Spinal cord (tissue), 10 donors: ENCODE data around the gene THSD4. TPM values are rescaled to one million over a fixed set of nuclear protein-coding genes. Genes with fewer than 3 reads are reported as not detected.

Experiments used
- DNase-seq, 6 donors: peaks; one replicate each; pipeline versions ENCODE4 v3.0.0 to v3.0.0-alpha.2; 2013 to 2015; ENCODE audit warnings: low spot score in 6 of 6, low read depth in 4 of 6
- H3K27ac ChIP-seq: one replicate; pipeline ENCODE4 v1.5.1; 2013; ENCODE audit warnings: low read depth, low read length, control low read depth
- H3K27me3 ChIP-seq: one replicate; pipeline ENCODE4 v1.6.1; 2013; ENCODE audit warnings: low read length; ENCODE audit not compliant: control insufficient read depth, insufficient read depth
- H3K36me3 ChIP-seq: one replicate; pipeline ENCODE4 v1.6.1; 2013; ENCODE audit warnings: low read length; ENCODE audit not compliant: control insufficient read depth, insufficient read depth
- H3K4me1 ChIP-seq: one replicate; pipeline ENCODE4 v1.6.1; 2013; ENCODE audit warnings: low read length; ENCODE audit not compliant: control insufficient read depth, insufficient read depth
- H3K4me3 ChIP-seq: one replicate; pipeline ENCODE4 v1.5.1; 2013; ENCODE audit warnings: low read depth, low read length, control low read depth
- H3K9me3 ChIP-seq: one replicate; pipeline ENCODE4 v1.6.1; 2013; ENCODE audit warnings: low read length; ENCODE audit not compliant: control insufficient read depth, insufficient read depth
- WGBS: methylation state at CpG from one replicate; pipeline ENCODE4 v1.1.5; 2013; ENCODE audit warnings: missing lambda C conversion rate; ENCODE audit not compliant: insufficient coverage; 5-methylcytosine and 5-hydroxymethylcytosine counted together
- polyA plus RNA-seq, 2 donors: library from polyadenylated mRNA; unstranded; fragments of 120-200 nt; gene quantifications; one replicate each; pipeline ENCODE4 v1.2.1, GENCODE V29; 2013; ENCODE audit not compliant: insufficient read length in 2 of 2
- total RNA-seq, 2 donors: library from RNA; depleted of rRNA in 1 of 2; stranded (reverse); fragments of 120-200 nt in 1 of 2; fragments of >200 nt in 1 of 2; gene quantifications; one replicate each; pipeline versions ENCODE4 v1.2.3 to v1.2.4, GENCODE V29; 2013 to 2014
- donor health status: healthy.

The THSD4 gene
- total and polyA plus RNA-seq, 4 donors, result 18.2 to 127 (median 63.2) TPM

DNA sequence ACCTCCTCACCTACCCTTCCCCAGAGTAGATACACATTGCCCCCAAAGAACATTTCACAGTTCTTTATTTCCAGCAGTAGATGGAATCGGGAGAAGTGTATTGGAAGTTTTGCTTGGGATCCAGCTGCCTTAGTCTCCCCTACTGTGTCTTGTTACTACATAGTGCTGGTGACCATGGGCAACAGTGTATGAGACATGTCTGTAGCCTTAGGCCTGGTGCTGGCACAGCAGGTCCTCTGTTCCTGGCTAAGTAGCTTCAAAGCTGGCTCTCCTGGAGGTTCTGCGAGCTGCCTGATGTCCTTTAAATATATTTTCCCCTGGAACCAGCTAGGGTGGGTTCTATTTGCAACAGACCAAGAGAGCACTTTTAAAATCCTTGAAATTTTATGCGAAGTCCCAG is 174.7 kb downstream of the THSD4 start:
- no peak for DNase-seq
- Histone ChIP-seq H3K27ac (no peak overlapping the region), H3K4me3 (no peak overlapping the region), H3K27me3 (no peaks in the 10 kb centered on the region), H3K4me1 (no peaks in the 10 kb centered on the region), H3K36me3 (no peaks in the 10 kb centered on the region), H3K9me3 (no peaks in the 10 kb centered on the region)
- WGBS, result no CpG with 5 or more reads among the region's 3 CpGs

DNA sequence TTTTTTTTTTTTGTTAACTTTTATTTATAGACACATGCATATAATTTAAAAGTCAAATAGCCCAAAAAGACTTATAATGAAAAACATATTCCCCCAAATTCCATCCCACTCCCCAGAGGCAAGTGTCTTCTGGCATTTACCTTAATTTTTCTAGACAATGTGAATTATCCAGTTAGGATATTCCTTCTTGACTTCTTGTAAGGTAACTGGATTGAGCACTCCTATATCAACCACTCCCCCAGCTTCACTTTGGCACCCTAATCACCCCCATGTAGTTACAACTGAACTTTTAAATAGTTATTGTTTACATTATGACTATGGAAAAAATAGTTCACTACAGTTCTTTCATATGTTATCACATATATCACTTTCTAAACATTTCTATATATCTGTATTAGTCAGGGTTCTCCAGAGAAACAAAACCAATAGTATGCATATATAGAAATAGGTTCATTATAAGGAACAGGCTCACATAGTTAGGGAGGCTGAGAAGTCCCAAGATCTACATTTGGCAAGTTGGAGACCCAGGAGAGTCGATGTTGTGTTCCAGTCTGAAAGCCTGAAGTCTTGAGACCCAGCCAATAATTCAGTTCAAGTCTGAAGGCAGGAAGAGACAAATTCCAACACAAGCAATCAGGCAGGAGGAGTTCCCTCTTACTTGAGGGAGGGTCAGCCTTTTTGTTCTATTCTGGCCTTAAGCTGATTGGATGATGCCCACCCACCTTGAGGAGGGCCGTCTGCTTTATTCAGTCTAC is 175.8 kb downstream of the THSD4 start:
- Histone ChIP-seq H3K4me1 (no peaks in the 10 kb centered on the region), H3K4me3 (no peak overlapping the region), H3K9me3 (no peaks in the 10 kb centered on the region), H3K27ac (no peak overlapping the region), H3K27me3 (no peaks in the 10 kb centered on the region), H3K36me3 (no peaks in the 10 kb centered on the region)
- no peak for DNase-seq
- WGBS, result no CpG with 5 or more reads among the region's 2 CpGs

- no peak overlapping the region for H3K27ac ChIP-seq
- H3K36me3 ChIP-seq, result no peaks in the 10 kb centered on the region
- WGBS, result no CpG with 5 or more reads among the region's 1 CpG
Measured at GRCh38 chr15:71291723-71292122, 176.5 kb downstream of the THSD4 start.

DNA sequence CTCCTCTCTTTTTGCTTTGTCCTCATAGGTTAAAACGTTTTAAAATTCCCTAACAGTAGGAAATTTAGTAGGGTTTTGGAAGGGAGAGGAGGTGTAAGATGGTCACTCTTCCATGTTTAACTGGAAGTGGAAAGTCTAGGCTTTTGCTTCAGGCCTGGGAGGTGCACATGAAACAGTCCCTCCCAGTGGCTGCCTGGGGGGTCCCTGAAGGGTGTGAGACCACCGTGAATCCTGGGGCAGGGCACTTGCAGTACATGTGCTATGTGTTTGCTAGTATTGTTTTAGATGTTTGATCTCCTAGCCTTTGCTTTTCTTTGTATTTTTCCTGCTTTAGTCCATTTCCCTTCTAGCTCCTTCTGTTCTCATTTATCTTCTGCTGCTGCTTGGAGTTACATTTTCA is 178.5 kb downstream of the THSD4 start:
- 20% methylated on average over 1 of the region's 2 CpGs for WGBS
- no peaks in the 10 kb centered on the region for H3K27me3 ChIP-seq
- DNase-seq, result no peak
- H3K4me3 ChIP-seq, result no peak overlapping the region
- H3K27ac ChIP-seq, result peak overlapping the region; percentile 47
- H3K36me3 ChIP-seq, result no peaks in the 10 kb centered on the region
- H3K4me1 ChIP-seq, result no peaks in the 10 kb centered on the region
- H3K9me3 ChIP-seq, result no peaks in the 10 kb centered on the region

More at GRCh38 chr15:71291723-71292122, 176.5 kb downstream of the THSD4 start:
- DNase-seq, result no peak
- Histone ChIP-seq H3K4me1 (no peaks in the 10 kb centered on the region), H3K4me3 (no peak overlapping the region), H3K27me3 (no peaks in the 10 kb centered on the region), H3K9me3 (no peaks in the 10 kb centered on the region)

DNA sequence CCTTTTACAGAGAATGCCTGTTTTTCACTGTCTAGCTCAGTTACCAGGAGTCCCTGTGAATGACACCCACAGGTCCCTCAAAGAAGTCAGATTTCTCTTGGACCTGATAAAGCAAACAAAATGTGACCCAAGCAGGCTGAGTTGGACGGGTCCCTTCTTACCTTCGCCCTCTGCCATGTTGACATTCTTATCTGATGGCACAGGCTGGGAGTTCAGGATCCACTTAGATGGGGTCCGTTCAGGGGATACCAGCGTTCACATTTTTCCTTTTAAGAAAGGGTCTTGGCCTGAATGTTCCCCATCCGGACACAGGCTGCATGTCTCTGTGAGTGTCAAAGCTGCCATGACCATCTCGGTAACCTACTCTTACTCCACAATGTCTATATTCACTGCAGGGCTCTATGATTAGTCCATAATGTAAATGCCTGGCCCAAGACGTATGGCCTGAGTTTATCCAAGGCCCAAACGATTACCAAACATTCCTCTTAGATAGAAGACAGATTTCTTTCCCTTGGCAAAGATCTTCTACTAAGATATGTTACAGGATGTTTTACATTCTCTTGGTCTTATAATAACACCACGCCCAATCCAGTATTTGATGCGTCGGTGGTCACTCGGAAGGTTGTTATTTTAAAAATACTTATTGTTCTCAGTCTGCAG is 179.1 kb downstream of the THSD4 start:
- Histone ChIP-seq H3K4me1 (no peaks in the 10 kb centered on the region), H3K4me3 (no peak overlapping the region), H3K36me3 (no peaks in the 10 kb centered on the region), H3K27ac (peak overlapping the region; percentile 47), H3K9me3 (no peaks in the 10 kb centered on the region), H3K27me3 (no peaks in the 10 kb centered on the region)
- DNase-seq, result no peak
- WGBS, result 100% methylated on average over 5 of the region's 12 CpGs

DNA sequence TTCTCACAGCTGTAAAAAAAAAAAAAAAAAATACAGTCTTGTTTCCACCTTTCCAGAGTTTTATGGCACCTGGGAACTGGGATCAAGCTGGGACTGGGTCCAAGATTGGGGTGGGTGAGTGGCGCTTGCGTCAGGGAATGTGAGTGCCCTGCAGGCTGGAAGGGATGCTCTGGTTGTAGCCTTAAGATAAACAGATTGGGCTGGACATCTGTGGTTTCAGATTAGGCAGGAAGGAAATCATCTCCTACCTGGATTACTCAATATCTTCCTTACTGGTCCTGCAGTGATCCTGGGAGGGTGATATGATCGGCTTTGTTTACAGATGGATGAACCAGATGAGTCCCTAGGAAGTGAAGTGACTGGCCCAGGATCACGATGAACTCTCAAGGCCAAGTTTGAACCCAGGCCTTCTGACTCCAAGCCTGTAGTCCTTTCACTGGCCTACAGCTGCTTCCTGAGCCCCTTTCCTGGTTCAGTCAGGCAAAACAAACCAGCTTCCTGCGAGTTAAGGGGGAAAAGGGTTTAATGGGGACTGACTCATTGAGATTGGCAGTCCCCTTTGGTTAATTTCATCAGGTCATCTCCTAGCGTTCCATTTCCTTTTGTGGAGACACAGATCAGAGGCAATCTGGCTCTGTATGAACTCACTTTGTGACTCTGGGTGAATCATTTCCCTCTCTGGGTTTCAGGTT is 179.8 kb downstream of the THSD4 start:
- no peak for DNase-seq

GRCh38 chr15:71295603-71296314 is 180.5 kb downstream of the THSD4 start:
- H3K27me3 ChIP-seq, result no peaks in the 10 kb centered on the region
- H3K4me3 ChIP-seq, result no peak overlapping the region
- H3K36me3 ChIP-seq, result no peaks in the 10 kb centered on the region
- no peaks in the 10 kb centered on the region for H3K4me1 ChIP-seq
- no CpG with 5 or more reads among the region's 3 CpGs for WGBS
- no peaks in the 10 kb centered on the region for H3K9me3 ChIP-seq
- DNase-seq, result no peak
- H3K27ac ChIP-seq, result no peak overlapping the region

More for the DNA sequence above, 179.8 kb downstream of the THSD4 start:
- H3K27me3 ChIP-seq, result no peaks in the 10 kb centered on the region
- WGBS, result 95% methylated on average over 2 of the region's 6 CpGs
- H3K9me3 ChIP-seq, result no peaks in the 10 kb centered on the region
- H3K4me1 ChIP-seq, result no peaks in the 10 kb centered on the region
- H3K27ac ChIP-seq, result no peak overlapping the region
- no peaks in the 10 kb centered on the region for H3K36me3 ChIP-seq
- H3K4me3 ChIP-seq, result no peak overlapping the region

DNA sequence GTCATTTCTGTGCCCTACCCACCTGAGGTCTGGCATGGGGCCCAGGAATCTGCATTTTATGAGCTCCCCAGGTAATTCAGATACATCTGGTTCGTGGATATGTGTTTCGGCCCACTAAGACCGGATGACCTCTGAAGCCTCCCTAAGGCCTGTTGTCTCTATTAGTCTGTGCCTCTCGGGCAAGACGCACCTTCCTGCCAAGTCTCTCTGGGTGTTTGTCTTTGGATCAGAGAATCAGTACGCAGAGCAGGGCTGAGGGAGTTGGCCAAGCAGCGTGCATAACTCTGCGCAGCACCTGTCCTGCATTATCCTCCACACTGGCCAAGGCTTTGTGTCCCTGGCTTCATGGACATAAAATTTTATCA is 181.0 kb downstream of the THSD4 start:
- Histone ChIP-seq H3K27me3 (no peaks in the 10 kb centered on the region), H3K4me3 (no peak overlapping the region), H3K27ac (no peak overlapping the region), H3K36me3 (no peaks in the 10 kb centered on the region), H3K4me1 (no peaks in the 10 kb centered on the region), H3K9me3 (no peaks in the 10 kb centered on the region)
- 76% methylated on average over 5 of the region's 8 CpGs for WGBS
- DNase-seq, result no peak

GRCh38 chr15:71301958-71302621 is 186.8 kb downstream of the THSD4 start:
- Histone ChIP-seq H3K27ac (no peak overlapping the region), H3K9me3 (no peaks in the 10 kb centered on the region), H3K27me3 (no peaks in the 10 kb centered on the region), H3K4me3 (no peak overlapping the region), H3K36me3 (no peaks in the 10 kb centered on the region), H3K4me1 (no peaks in the 10 kb centered on the region)
- WGBS, result 93% methylated on average over 3 of the region's 5 CpGs
- DNase-seq, result peak in 1 of 6 donors; percentile 18
